Fibroblast of peridontal ligament (primary cell): ENCODE measurements around the gene TNS3.
"Not testable (repeated sequence)": the region's sequence is repeated elsewhere in the genome, so short reads cannot be mapped to it uniquely, and the experiment has no call there.

ENCODE experiments used
- DNase-seq: peaks from one replicate; pipeline ENCODE4 v3.0.0-alpha.2; 2010; ENCODE audit errors: extremely low read depth

The TNS3 gene

DNA sequence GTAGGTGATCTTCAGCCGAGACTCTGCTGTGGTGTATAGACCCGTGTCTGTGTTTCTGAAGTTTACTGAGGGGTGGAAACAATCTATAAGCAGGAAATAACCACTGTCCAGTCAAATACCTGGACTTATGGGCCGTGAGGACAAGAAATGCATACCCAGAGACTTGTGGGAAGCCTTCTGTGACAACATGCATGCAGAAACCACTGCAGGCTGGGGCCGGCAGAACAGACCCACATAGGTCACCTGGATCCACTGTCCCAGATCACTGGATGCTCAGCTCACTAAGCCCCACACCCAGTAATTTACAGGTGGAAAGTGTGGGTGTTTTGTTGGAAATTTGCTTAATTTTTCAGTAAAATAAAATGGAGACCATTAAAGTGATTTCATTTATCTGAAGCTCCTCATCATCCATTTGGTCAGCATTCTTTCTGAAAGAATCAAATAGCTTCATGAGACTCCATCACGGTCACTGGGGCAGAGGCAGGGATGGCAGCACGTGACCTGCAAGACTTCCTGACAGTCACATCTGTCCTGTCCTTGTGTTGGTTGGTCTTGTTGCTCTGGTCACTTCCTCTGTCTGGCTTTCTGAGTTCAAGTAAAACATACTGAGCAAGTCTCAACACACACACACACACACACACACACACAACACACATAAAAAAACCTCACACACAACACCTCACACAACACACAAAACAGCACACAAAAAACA lies 108.3 kb downstream of the TNS3 start:
- no peak for DNase-seq

DNA sequence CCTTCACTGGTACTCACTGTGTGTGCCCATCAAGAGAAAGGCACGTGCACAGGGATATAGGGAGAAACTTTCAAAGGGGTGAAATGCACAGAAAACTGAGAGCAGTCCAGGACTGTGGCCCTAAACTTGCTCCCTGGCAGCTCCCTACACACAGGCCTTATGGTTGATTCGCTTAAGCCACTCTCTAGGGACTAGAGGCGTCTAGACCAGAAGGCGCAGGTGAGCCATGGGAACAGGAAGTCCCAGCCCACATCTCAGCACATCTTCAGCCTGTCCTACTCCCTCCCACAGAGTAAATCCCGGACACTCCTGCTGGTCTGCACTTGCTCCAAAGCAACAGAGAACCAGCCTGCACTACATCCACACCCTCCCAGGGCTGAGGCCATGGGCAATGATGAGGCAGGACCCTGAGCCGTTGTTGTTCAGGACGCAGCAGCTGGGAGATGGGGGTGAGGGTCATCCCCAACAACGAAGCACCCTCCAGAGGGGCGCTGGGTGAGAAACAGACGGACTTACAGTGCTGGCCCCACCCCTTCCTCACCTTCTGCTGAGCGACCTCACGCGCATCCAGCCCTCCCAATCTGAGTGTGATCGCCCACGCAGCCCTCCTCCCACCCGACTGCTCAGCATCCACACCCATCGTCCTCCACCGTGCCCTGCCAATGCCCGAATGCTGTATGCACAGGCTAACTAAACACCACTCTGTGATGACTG lies 109.3 kb downstream of the TNS3 start:
- DNase-seq: no peak

DNA sequence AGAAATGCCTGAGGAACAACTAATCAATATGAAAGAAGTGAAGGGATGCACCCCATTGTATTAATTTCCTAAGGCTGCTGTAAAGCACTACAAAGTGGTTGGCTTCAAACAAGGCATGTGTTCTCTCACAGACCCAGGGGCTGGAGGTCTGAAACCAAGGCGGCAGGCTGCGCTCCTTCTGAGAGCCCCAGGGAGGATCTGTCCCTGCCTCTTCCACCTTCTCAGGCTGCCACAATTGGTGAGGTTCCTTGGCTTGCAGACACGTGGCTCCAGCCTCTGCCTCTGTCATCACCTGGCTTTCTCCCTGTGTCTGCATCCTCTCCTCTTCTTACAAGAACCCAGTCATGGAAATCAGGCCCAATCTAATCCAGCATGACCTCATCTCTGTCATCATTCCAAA lies 110.1 kb downstream of the TNS3 start:
- no peak for DNase-seq

DNA sequence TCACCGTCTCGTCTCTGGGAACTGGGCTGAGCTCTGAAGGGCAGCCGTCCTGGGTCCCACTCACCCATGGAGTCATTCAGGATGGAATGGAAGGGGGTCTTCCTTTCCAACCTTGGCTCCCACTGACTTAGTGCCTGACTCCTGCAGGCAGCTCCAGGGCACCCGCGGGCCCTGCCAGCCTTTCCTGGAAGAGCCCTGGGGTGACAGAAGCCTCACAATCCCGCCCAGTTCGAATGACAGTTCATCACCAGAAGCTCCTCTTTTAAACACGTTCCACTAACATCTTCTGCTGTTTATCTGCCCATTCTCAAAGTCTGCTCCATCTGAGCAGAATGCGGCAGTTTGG lies 110.6 kb downstream of the TNS3 start:
- no peak for DNase-seq

DNA sequence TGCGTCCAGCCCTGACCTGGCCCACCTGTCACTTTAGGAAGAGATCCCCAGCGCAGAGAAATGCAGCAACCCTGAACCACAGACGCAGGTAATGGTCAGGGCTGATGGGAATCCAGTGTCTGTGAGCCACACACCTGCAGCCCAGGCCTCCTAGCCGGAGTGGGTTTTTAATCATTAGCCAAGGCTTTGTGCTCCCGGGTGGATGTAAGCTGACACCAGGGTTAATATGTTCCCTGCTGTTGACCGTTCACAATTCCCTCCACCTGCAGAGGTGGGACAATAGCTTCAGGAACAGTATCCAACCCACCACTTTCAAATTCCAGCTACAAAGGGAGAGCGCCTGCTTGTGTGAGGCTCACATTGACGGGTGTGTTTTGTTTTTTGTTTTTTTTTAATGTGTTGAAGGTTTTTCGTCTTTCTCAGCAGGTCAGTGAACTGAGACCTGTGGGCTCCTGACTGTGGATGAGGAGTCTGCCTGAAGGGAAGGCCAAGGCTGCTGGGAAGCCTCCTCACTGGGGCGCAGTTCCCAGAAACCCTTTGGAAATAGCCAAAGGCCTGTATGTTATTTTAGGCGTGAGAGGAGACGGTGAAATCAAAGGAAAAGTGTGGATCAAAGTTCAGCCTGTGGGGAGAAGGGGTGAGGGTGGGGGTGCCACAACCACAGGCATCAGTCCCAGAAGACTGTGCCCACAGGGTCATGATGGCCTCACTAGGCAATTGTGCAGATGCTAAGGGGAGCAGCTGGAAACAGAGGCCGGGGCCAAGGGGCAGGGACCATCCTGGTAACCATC lies 111.1 kb downstream of the TNS3 start:
- DNase-seq: no peak

DNA sequence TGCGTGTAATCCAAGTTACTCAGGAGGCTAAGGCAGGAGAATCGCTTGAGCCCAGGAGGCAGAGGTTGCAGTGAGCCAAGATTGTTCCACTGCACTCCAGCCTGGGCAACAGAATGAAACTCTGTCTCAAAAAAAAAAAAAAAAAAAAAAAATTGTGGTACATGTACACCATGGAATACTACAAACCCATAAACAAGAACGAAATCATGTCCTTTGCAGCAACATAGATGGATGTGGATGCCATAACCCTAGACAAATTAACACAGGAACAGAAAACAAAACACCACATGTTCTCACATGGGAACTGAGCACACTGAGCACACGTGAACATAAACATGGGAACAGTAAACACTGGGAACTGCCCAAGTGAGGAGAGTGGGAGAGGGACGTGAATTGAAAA lies 112.1 kb downstream of the TNS3 start:
- DNase-seq: not testable (repeated sequence)

DNA sequence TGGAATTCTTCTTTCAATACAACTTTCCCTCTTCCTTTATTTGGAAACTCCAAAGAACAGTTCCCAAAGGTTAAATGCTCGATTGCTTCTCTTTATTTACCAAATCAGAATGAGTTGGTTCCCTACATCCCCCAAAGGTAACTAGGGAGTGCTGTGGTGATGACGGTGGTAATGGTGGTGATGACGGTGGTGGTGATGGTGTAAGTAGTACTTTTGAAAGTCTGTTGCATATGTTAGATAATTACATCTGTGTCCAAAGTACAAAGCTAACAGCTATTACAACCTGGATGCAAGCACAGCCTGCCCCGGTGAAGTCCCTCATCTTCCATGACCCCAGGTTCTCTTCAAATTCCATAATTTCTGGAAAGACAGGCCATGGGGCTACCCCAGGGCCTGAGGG lies 115.1 kb downstream of the TNS3 start:
- DNase-seq: no peak

DNA sequence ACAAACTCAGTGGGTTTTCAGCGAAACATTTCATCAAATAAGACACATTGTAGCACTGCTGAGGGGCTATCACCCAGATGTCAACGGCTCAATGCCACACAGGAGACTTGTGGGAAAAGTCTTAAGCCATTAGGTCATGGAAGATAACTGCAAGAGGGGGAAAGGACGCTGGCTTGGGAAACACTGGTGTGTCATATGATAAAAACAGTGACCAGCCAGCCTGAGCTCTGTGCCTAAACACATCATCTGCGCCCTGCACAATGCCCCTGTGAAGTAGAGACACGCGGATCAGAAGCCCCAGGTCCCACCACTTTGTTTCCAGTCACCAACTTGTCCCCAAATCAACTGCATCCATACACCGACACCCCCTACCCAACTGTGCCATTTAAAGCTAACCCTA lies 116.7 kb downstream of the TNS3 start:
- DNase-seq: no peak

DNA sequence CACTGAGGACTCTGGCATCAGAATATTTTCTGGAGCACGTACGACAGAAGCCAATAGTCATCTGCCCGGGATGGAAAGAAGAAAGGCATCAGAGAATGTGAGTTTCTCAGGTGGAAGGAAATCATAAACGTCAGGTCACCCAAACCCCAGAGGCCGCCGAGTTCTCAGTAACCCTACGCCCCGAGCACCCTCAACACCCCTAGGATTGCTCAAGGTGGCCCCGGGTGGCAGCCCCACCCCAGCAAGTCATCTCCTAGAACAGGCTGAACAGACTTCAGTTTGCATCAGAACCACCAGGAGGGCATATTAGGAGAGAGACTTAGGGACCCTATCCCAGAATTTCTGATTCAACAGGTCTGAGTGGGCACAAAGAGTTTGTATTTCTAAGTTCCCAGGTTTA lies 117.6 kb downstream of the TNS3 start:
- DNase-seq: no peak

DNA sequence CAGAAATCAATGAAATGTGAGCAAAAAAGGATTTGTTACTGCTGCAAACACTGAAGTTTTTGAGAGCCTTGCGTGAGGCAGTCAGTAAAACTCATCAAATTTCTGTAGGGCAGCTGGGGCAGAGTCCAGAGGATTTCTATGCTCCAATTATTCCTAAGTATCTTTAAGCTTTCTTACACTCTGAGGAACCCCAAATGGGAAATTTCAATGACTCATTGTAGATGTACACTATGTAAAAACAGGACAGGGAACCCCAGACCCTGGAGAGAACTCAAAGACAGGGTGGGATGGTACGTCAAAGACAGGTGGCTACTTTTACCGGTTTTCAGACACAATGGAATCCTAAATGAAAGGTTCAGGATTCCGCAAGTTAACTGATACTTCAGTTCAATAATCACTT lies 120.2 kb downstream of the TNS3 start:
- DNase-seq: no peak

DNA sequence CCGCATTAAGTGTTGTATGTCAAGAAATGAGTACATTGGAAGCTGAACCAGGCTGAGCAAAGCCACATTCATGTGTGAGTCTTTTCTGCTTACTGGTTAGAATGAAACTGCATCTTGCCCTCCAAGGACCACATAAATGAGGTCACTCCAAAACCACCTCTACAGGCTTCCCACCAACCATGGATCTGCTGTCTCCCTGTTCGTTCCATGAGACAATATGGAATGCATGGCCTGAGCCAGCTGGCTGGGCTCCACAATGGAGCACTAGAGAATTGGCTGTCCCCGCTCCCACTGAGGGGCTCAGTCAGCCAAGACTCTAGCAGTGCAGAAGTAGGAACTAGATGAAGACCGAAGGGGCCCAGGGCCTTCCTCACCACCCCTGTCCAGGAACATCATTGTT lies 120.8 kb downstream of the TNS3 start:
- DNase-seq: peak; percentile 56

DNA sequence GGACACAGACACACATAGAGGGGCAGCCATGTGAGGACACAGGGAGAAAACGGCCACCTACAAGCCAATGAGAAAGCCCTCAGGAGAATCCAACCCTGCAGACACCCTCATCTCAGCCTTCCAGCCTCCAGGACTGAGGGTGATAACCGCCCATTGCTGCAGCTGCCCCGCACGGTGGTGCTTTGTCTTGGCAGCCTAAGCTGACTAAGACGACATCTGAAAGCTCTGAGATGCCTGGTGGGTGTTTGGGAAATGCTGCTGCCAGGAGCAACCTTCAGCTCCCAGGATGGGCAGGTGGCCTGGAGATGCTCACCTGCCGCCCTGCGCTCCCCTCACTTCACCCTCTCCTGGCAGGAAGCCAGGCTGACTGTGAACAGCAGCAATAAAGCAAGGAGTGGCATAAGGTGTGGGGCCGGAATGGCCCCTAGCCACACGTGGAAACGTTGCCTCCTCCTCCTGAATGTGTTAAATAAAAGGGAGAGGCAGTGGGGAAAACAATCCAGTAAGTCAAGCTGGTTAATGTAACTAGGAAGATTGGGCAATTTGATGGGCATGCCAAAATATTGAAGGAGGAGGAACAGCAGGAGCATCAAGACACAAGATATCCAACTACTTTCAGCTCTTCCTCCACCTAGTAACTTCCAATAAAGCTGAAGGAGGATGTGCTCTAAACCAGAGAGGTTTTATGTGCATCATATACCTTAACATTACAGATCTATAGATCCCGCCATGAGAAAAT lies 121.5 kb downstream of the TNS3 start:
- DNase-seq: no peak

DNA sequence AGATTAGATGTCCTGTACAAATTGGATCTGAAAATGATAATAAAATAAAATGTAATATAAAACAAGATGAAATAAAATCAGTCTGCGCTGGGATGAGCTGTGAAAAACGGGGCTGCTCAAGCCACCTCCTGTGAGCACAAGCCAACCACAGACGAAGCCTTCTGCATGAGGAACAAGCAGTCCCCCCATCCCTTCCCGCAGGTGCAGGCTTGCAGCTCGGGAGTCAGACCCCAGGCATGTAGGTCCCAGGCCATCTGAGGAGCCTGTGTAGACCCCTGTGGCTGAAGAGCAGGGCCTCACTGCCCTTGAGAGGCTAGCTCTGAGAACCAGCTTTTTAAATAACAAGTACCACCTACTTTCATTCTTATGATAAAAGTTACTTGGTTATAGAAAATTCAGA lies 123.4 kb downstream of the TNS3 start:
- DNase-seq: no peak

DNA sequence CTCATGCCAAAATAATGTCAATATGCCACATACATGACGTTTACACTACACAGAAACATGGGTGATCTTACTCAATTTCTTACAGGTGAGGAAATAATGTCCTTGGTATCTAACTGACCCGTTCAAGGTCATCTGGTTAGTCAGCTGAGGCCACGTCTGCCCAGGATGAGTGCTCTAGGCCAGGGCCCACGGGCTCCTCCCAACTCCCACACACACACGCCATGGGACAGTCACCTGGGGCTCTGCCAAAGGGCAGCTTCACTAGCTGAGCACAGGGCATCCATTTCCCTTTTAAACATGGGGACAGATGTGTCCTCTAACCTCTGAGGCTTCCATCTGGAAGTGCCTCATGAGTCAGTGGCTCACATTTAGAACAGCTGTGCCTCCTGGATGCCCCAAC lies 123.9 kb downstream of the TNS3 start:
- peak; percentile 77 for DNase-seq

DNA sequence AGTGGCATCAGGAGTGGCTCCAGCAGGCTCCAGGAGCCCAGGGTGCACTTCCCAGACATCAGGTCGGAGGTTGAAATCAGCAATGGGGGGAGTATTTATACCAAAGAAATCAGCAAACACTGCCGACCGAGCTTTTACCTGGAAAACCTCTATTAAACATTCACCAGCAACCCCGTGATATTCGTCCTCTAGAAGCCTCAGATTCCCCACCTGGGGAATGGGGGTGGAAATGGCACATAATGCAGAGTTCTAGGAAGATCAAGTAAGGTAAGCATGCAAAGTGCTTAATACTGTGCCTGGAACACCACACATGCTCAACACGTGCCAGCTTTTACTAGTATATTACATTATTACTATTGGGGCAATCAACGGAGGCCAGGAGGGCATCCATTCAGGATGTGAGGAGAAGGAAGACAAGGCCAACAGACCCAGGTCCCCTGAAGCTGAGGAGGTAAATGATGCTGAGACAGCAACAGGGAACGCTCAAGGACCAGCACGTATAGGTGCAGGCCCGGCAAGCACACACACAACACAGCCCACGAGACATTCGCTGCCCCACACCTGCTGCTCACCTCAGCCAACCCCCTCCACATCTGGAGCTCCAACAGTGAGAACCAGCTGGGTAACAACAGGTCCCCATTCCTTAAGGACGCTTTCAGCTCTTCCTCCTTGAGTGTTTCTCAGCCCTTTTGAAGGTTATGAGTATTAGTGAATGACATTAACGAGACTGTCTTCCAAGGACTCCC lies 125.5 kb downstream of the TNS3 start:
- DNase-seq: no peak

DNA sequence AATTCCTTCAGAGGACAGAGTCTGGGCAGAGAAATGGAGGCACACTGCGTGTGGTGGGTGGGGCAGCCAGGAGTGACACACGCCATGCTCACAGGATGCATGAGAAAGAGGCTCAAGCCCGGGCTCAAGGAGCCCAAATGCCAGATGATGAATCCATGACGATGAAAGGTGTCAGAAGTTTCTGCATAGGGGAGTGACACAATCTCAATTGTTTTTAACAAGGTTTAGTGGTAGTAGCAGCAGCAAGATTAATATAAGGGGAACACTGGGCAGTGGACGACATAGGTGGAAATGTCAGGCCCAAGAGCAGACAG lies 126.1 kb downstream of the TNS3 start:
- DNase-seq: no peak

DNA sequence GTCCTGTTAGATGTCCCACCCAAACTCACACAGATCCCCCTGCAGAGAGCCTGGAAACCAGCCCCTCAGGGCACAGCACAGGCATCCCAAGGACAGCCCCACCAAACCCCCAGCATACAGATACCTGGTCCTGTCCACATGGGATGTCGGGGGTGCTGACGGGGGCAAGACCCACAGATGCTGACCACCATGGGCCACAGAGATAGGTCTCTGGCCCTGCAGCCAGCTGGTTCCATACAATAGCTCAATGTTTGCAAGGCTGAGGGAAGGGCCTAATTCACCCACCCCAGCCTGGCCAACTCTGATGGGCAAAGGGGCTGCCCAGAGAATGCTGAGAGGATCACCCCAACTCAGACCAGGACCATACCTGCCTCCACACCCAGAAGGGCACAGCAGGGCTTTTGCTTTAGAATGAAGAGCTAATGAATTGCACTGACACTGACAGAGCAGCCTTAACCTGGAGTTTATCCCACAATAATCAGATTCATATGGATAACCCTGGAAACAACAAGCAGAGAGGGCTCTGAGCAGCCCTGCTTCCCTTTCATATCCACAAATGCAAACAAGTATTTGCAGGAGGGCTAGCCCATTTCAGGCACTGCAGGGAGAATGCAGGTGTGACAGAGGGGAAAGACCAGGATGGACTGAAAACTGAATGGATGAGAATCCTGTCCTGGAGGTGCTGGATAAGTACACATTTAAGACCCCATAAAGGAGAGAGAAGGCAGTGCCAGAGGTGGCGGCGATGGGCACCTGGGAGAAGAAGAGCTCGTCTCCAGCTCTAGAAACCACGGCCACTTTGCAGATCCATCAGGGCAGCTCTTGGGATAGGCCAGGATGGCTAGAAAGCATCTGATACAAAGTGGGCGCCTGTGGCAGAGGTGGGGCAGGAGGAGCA lies 126.7 kb downstream of the TNS3 start:
- no peak for DNase-seq

DNA sequence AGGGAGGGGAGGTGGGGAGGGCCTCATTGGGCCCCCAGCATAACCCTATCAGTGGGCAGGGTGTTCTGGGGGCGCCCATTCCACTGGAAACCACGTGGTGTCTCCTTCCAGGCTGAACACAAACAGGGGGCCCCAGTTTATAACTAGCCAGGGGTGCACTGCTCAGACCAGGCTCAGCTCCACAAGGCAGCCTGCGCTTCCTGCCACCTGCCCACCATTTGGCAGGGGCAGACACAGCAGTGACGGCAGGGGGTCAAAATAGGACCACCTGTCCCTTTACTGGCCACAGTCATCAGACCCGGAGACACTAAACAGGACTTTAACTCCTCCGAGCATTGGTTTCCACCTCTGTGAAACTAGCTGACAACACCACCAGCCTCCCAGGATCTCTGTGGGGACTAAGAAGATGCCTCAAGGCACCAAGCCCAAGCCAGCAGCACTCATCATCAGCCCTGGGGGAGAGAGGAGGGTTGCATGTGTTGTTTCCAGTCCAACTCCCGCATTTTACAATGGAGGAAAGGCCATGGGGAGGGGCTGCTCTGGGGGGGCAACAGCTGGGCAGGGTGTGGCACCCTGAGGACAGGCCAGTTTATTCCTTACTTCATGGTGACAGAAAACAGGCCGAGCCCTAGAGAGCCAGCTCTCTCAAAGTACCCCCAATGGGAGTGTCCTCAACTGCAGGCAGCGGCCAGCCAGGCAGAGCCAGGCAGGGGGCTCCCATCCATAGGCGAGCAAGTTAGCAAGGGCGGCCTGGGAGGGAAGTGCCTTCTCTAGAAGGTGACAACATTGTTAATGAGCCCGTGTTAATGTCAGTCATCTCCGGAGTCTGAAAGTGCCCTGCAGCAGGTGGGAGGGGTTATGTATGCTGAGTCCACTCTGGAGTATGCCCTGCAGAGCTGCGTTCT lies 127.6 kb downstream of the TNS3 start:
- no peak for DNase-seq
